Measurements from ENCODE around the gene MUTYH.

Gene MUTYH

GRCh38 chr1:45328680-45329079 lies 11.6 kb downstream of the MUTYH start:
- no peak for TF ChIP-seq REST (IDR thresholded peaks at IDR 0.05; ENCODE audit: low read depth)
- TF ChIP-seq USF1 (IDR thresholded peaks at IDR 0.05) = no peak
- TF ChIP-seq FOXM1 (IDR thresholded peaks at IDR 0.05; ENCODE audit: borderline replicate concordance, low read depth) = no peak
- TF ChIP-seq ZBTB7A (IDR thresholded peaks at IDR 0.05; ENCODE audit: low read depth) = no peak
- no peak for TF ChIP-seq TAF1 (IDR thresholded peaks at IDR 0.05; ENCODE audit: low read depth)
- TF ChIP-seq EP300 (IDR thresholded peaks at IDR 0.05; ENCODE audit: borderline replicate concordance) = no peak
- no peak for TF ChIP-seq TEAD4 (IDR thresholded peaks at IDR 0.05)
- no peak for TF ChIP-seq MAX (IDR thresholded peaks at IDR 0.05)
- no peak for TF ChIP-seq EGR1 (IDR thresholded peaks at IDR 0.05)
- no peak for TF ChIP-seq NFIC (IDR thresholded peaks at IDR 0.05)
- no peak for TF ChIP-seq RAD21 (IDR thresholded peaks at IDR 0.05; ENCODE audit: low read depth)
- TF ChIP-seq YY1 (IDR thresholded peaks at IDR 0.05; ENCODE audit: low read depth) = no peak
- TF ChIP-seq CEBPB (IDR thresholded peaks at IDR 0.05) = no peak
- TF ChIP-seq TCF12 (IDR thresholded peaks at IDR 0.05; ENCODE audit: low read depth) = no peak
- no peak for TF ChIP-seq CREB1 (IDR thresholded peaks at IDR 0.05; ENCODE audit: low read depth)

- TF ChIP-seq TAF1 (IDR thresholded peaks at IDR 0.05; ENCODE audit: low read depth) (no peak), REST (IDR thresholded peaks at IDR 0.05; ENCODE audit: low read depth) (no peak), YY1 (IDR thresholded peaks at IDR 0.05; ENCODE audit: low read depth) (no peak), TCF12 (IDR thresholded peaks at IDR 0.05; ENCODE audit: low read depth) (no peak), ZBTB7A (IDR thresholded peaks at IDR 0.05; ENCODE audit: low read depth) (no peak), TEAD4 (IDR thresholded peaks at IDR 0.05) (no peak), CEBPB (IDR thresholded peaks at IDR 0.05) (no peak), NFIC (IDR thresholded peaks at IDR 0.05) (no peak), CREB1 (IDR thresholded peaks at IDR 0.05; ENCODE audit: low read depth) (no peak), USF1 (IDR thresholded peaks at IDR 0.05) (no peak), RAD21 (IDR thresholded peaks at IDR 0.05; ENCODE audit: low read depth) (no peak), FOXM1 (IDR thresholded peaks at IDR 0.05; ENCODE audit: borderline replicate concordance, low read depth) (no peak), MAX (IDR thresholded peaks at IDR 0.05) (no peak), EGR1 (IDR thresholded peaks at IDR 0.05) (no peak), EP300 (IDR thresholded peaks at IDR 0.05; ENCODE audit: borderline replicate concordance) (no peak)
Observed at GRCh38 chr1:45327644-45328515, 12.4 kb downstream of the MUTYH start.

- TF ChIP-seq ZBTB7A (IDR thresholded peaks at IDR 0.05; ENCODE audit: low read depth) (no peak), CREB1 (IDR thresholded peaks at IDR 0.05; ENCODE audit: low read depth) (no peak), EGR1 (IDR thresholded peaks at IDR 0.05) (no peak), YY1 (IDR thresholded peaks at IDR 0.05; ENCODE audit: low read depth) (no peak), RAD21 (IDR thresholded peaks at IDR 0.05; ENCODE audit: low read depth) (no peak), REST (IDR thresholded peaks at IDR 0.05; ENCODE audit: low read depth) (no peak), USF1 (IDR thresholded peaks at IDR 0.05) (no peak), MAX (IDR thresholded peaks at IDR 0.05) (no peak), TEAD4 (IDR thresholded peaks at IDR 0.05) (no peak), FOXM1 (IDR thresholded peaks at IDR 0.05; ENCODE audit: borderline replicate concordance, low read depth) (no peak), TAF1 (IDR thresholded peaks at IDR 0.05; ENCODE audit: low read depth) (no peak), TCF12 (IDR thresholded peaks at IDR 0.05; ENCODE audit: low read depth) (no peak), CEBPB (IDR thresholded peaks at IDR 0.05) (no peak), NFIC (IDR thresholded peaks at IDR 0.05) (no peak), EP300 (IDR thresholded peaks at IDR 0.05; ENCODE audit: borderline replicate concordance) (no peak)
Observed at GRCh38 chr1:45326627-45327623, 13.3 kb downstream of the MUTYH start, which contains the start of gene HPDL. TSS of gene HPDL (plus strand) at chr1:45326895. CDS start at chr1:45327149, 254 bp downstream.
